ENCODE data around the gene PXYLP1.
A peak's percentile ranks its signal among the peaks of the same experiment; 100 is the strongest.
"Not testable (repeated sequence)": the region's sequence is repeated elsewhere in the genome, so short reads cannot be mapped to it uniquely, and the experiment has no call there.

PXYLP1 gene

GRCh38 chr3:141302364-141303141, 70.9 kb downstream of the PXYLP1 start:
- DNase-seq = no peak

GRCh38 chr3:141303481-141304223, 72.0 kb downstream of the PXYLP1 start:
- DNase-seq = peak; percentile 91

- DNase-seq = peak; percentile 50
Measured at GRCh38 chr3:141305436-141305835, 73.8 kb downstream of the PXYLP1 start.

DNA sequence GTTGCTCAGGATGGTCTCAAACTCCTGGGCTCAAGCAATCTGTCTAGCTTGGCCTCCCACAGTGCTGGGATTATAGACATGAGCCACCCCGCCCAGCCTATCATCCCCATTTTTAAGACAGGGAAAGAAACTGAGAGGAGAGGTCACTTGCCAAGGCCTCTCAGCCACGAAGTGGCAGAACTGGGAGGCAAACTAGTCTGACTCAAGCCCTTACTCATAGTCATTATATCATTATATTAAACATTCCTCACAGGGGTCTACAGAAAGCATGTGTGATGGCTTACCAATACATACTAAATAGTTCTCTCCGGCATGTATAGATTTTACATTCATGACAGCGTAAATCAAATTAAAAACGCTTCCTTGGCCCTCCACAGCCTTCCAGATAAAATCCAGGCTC, 74.7 kb downstream of the PXYLP1 start:
- DNase-seq = no peak

GRCh38 chr3:141306922-141307321, 75.3 kb downstream of the PXYLP1 start:
- DNase-seq = no peak

DNA sequence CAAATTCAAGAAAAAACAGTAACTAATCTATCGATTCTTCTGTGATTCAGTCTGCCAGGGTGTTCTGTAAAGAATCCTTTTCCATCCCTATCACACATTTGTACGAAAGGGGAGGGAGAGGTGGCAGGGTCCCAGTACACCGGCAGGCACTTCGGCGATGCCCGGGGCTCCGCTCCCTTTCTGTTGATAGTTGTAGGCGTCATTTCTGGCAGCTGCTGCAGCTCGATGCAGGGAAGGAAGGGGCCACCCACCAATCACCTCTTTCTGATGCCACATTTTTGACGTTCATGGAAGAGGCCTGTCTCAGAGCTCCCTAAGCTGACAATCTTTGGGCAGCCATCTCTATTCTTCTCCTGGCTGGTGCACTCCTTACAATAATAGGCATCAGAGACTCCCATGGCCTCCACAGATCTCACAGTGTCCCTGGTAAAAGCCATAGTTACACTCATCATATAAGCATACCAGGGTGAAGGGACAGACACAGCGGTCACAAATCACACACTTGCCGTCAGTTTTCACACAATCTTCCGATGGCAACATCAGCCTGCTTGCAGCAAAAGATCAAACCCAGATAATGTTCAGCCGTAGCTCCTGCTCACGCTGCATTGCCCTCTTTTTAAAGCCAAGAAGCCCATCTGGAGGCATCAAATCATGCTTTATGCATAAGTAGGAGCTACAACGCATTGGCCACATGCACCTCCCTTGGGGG, 75.9 kb downstream of the PXYLP1 start:
- no peak for DNase-seq

DNA sequence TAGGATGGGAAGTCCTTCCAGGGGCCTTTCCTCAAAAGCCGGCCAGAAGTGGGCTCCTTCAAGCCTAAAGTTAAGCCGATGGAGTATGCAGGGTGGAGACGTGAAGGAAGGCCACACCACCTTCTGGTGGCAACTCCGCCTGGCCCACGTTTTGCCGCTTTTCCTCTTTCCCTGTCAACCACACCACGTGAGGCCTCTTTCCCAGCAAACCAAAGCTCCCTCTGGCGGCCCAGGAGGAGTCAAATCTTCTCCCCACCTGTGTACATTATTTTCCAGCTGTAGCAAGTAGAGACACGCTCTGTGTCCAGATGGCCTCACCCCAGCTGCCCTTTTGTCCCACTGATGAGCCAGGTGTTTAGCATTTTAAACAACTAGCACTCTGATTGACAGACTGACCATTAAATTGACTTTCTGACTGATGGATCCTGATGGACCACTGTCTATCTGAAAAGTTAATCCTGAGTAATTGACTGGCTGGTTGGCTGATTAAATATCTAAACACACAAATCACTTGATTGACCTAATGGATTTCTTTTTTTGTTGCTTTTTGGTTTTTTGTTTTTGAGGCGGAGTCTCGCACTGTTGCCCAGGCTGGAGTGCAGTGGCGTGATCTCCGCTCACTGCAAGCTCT, 77.1 kb downstream of the PXYLP1 start:
- no peak for DNase-seq

GRCh38 chr3:141311170-141311495, 79.5 kb downstream of the PXYLP1 start:
- no peak for DNase-seq

- peak; percentile 99 for DNase-seq
Measured at GRCh38 chr3:141311496-141312353, 80.1 kb downstream of the PXYLP1 start.

DNA sequence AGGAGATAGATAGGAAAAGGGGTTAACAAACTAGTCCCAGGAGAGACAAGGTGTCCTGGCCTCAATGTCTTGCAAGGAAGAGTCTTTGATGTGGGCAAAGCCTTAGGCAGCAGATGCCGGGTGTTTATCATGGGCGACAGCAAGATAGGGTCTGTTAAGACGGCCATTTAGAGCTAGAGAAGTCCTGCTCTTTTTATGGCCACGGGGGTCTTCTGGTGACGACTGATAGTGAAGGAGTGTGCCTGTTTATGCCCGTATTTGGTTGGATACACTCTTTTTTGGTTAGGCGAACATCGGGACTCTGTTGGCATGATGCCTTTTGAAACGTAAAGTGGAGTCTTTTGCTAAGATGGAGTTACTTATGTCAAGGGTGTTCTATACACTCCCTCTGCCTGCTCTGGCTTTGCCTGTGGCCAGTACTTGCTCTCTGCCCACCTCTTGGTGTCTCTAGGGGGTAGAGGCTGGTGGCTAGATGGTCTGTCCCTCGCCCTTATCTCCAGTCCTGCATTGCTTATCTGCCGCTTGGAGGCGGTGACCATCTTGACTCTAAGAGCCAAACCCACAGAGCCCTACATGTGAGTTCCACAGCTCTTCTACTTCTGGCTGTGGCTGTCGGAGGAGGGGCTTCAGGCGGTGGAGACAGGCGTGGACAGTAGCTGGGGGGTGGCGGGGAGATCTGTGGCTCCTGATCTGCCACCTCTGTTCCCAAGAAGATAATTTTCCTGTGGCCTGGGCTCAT, 80.9 kb downstream of the PXYLP1 start:
- DNase-seq = peak; percentile 96

DNA sequence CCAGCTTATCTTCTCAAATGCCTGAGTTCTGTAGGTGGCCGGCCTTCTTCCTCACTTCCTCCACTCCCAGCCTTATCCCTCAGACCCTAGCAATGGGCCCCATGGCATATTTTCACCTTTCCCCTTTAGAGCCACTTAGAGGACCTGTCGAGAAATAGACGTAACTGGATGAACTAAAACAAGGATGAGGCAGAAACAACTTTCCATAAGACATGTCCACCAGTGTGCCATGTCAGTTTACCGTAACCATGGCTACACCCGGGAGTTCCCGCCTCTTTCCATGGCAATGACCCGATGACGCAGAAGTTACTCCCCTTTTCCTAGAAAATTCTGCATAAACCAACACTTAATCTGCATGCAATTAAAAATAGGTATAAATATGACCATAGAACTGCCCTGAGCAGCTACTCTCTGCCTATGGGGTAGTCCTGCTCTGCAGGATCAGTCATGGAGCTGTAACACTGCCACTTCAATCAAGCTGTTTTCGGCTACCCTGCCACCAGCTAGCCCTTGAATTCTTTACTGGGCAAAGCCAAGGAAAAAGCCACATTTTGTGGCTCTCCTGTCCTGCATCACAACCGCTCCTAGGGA, 81.6 kb downstream of the PXYLP1 start:
- no peak for DNase-seq

GRCh38 chr3:141314415-141314814, 82.8 kb downstream of the PXYLP1 start:
- DNase-seq = not testable (repeated sequence)

- no peak for DNase-seq
Measured at GRCh38 chr3:141316851-141317250, 85.2 kb downstream of the PXYLP1 start.

DNA sequence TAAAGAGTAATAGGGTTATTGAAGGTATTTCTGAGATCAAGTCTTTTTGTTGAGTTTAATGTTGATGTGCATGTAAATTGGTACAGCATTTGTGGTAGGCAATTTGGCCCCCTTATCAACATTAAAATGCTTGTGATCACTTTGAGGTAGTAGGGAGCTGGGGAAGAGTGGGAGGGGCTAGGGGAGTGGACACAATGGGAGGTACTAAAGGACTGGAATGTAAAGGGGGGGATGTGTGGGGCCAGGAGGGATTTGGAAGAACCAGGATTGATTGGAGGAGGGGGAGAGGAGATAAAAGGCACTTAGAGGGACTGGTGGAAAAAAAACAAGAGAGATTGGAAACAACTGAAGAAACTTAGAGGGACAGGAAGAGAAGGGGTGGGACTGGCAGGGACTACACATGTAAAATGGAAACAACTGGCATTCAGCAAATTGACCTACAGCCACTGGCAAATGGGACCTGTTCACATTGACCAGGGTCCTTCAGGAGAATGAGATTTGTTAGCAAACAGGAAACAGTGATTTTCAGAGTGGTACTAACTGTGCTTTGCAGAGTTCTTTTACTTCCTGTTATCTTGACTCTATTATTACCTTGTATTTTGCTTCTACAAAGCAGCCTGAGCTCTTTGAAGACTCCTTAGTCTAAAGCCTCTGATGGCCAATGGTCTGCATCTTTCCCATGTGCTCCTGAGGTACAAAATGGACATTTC, 88.9 kb downstream of the PXYLP1 start:
- DNase-seq = no peak

DNA sequence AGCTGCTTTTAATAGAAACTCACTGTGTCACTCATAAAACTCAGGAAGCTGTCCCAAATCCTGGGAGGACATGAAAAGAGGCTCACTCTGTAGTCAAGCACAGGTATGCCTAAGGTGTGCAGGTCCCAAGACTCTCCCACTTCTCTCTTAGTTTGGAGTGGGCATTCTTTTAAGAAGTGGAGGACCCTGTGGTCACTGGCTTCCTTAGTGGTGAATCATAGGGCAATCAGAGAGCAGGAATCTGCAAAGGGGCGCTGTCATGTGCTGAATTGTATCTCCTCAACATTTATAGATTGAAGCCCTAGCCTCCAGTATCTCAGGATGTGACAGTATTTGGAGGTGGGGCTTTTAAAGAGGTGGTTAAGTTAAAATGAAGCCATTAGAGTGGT, 89.5 kb downstream of the PXYLP1 start:
- no peak for DNase-seq

GRCh38 chr3:141323936-141324704, 92.5 kb downstream of the PXYLP1 start:
- DNase-seq = no peak

DNA sequence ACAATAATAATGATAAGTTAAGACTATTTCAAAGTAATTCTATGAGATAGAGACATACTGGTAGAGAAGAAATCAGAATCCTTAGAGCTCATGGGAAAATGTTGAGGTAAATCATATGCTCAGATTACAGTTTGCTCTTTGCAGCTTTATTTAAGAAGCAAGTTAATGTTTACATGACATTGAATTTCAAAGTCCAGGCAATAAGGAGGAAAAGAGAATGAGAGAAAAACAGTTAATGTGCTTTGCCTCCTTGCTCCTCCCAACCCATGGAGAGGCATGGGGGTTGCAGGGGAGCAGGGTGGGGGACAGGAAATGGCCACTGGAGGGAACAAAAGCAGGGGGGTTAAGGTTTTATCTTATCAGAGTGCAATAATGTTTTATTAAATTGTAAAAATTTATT, 94.5 kb downstream of the PXYLP1 start:
- DNase-seq = no peak

- no peak for DNase-seq
Measured at GRCh38 chr3:141326626-141327025, 95.0 kb downstream of the PXYLP1 start.

DNA sequence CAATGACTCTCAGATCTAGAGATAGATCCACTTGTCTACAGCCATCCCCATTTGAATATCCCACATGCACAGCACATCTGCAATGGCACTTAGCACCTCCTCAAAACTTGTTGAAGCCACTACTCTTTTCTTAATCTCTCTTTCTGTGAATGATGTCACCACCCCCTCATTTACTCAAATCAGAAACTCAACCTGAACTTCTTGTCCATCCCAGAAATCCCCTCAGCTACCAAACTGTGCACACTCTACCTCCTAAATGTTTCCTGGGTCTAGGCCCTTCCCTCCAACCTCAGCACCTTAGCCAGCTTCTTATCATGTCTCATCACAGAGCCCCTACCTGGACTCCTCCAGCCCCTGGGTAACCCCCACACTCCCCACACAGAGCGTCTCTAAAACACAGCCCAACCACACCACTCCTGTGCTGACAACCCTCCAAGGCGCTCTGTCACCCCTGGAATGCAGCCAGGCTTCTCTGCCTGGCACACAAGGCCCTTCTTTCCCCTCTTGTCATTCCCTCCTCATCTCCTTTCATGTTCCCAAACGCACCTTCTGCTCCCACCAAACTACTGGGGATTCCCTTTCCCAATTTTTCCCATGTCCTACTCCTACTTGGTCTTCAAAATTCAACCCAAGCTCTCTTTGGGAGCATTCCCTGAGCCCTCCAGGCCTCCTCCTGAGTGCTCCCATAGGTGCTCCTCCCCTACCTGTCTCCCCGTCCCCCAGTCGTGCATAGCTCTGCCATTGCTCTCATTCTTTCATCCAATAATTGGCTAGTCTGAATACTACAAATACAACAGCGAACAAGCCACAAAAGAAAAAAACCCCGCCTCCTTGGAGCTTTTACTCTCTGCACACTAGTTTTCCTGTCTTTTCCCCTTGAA, 96.9 kb downstream of the PXYLP1 start:
- DNase-seq = peak; percentile 33
